ENCODE measurements around the gene TPP1.

GRCh38 chr11:6611963-6612212, 7.3 kb downstream of the TPP1 start:
- no peak for TF ChIP-seq POLR2A (IDR thresholded peaks at IDR 0.05)
- TF ChIP-seq CTCF (IDR thresholded peaks at IDR 0.05 in 4 of 5, conservative IDR thresholded peaks at IDR 0.05 in 1 of 5): no peak
